NCI-H2107 (cell line): ENCODE measurements around the gene PLK2.

Source experiments
- DNase-seq: peaks from one replicate; lab custom pipeline; 2025; lab: John Stamatoyannopoulos, UW

PLK2 gene

GRCh38 chr5:58460002-58460731 lies at the start of gene PLK2:
PLK2 (minus strand) TSS chr5:58460086; CDS start chr5:58459959, 127 bp downstream.
- DNase-seq = peak; percentile 35

GRCh38 chr5:58507715-58508114 lies 47.8 kb upstream of the PLK2 start:
- DNase-seq = no peak

GRCh38 chr5:58505971-58506640 lies 46.2 kb upstream of the PLK2 start:
- DNase-seq = no peak

GRCh38 chr5:58505502-58505901 lies 45.6 kb upstream of the PLK2 start:
- no peak for DNase-seq

GRCh38 chr5:58504766-58505165 lies 44.9 kb upstream of the PLK2 start:
- no peak for DNase-seq

- DNase-seq = no peak
Measured at GRCh38 chr5:58503390-58504046, 43.6 kb upstream of the PLK2 start.

GRCh38 chr5:58501778-58502417 lies 42.0 kb upstream of the PLK2 start:
- no peak for DNase-seq

GRCh38 chr5:58499941-58500340 lies 40.1 kb upstream of the PLK2 start:
- DNase-seq = no peak

GRCh38 chr5:58499231-58499630 lies 39.3 kb upstream of the PLK2 start:
- DNase-seq = no peak

- no peak for DNase-seq
Measured at GRCh38 chr5:58498340-58498942, 38.6 kb upstream of the PLK2 start.

- DNase-seq = no peak
Measured at GRCh38 chr5:58497921-58498320, 38.0 kb upstream of the PLK2 start.

- no peak for DNase-seq
Measured at GRCh38 chr5:58497386-58497785, 37.5 kb upstream of the PLK2 start.

GRCh38 chr5:58496488-58496887 lies 36.6 kb upstream of the PLK2 start:
- DNase-seq = no peak

- DNase-seq = no peak
Measured at GRCh38 chr5:58493141-58493540, 33.3 kb upstream of the PLK2 start.

GRCh38 chr5:58491216-58491892 lies 31.5 kb upstream of the PLK2 start, which contains the start of gene GAPT:
GAPT (plus strand) TSS chr5:58491435; CDS start chr5:58494537, 3,102 bp downstream.
- no peak for DNase-seq

- no peak for DNase-seq
Measured at GRCh38 chr5:58490402-58491050, 30.6 kb upstream of the PLK2 start.

GRCh38 chr5:58486290-58486689 lies 26.4 kb upstream of the PLK2 start:
- DNase-seq = no peak

GRCh38 chr5:58484505-58484904 lies 24.6 kb upstream of the PLK2 start:
- no peak for DNase-seq

- no peak for DNase-seq
Measured at GRCh38 chr5:58482536-58482935, 22.6 kb upstream of the PLK2 start.

GRCh38 chr5:58481828-58482227 lies 21.9 kb upstream of the PLK2 start:
- DNase-seq = no peak

GRCh38 chr5:58481066-58481676 lies 21.3 kb upstream of the PLK2 start:
- DNase-seq = no peak
